ENCODE measurements around the gene NPM1. TPM values are rescaled to one million over a fixed set of nuclear protein-coding genes. Genes with fewer than 3 reads are reported as not detected.

The NPM1 gene
- total RNA-seq, 1 experiment from 2014 or later, result 2,693 TPM

GRCh38 chr5:171432583-171433351 lies 45.1 kb downstream of the NPM1 start (continued):
- no peak for TF ChIP-seq MAX (IDR thresholded peaks at IDR 0.05)
- TF ChIP-seq EGR1 (IDR thresholded peaks at IDR 0.05; ENCODE audit: low read depth), result no peak
- TF ChIP-seq ZFX (IDR thresholded peaks at IDR 0.05), result no peak
- no peak for TF ChIP-seq ATF3 (IDR thresholded peaks at IDR 0.05)
- no peak for TF ChIP-seq REST (IDR thresholded peaks at IDR 0.05; ENCODE audit: low read depth)
- TF ChIP-seq POLR2AphosphoS5 (IDR thresholded peaks at IDR 0.05; ENCODE audit: low read depth, low read length), result no peak
- no peak for TF ChIP-seq TCF7L2 (IDR thresholded peaks at IDR 0.05; ENCODE audit: borderline replicate concordance, extremely low read depth, insufficient read depth, insufficient read length)
- no peak for TF ChIP-seq POLR2A (IDR thresholded peaks at IDR 0.05; ENCODE audit: borderline replicate concordance, extremely low read depth, insufficient read depth, insufficient read length)

GRCh38 chr5:171433352-171433698 lies 45.7 kb downstream of the NPM1 start:
- H3K4me2 ChIP-seq (ENCODE audit: low read length), result no peak overlapping the region
- ATAC-seq, result no peak
- BruUV-seq (replicated peaks), result no TSS peak
- no peaks in the 10 kb centered on the region for H3K9me2 ChIP-seq (ENCODE audit: insufficient read depth)
- intact Hi-C loops (cut with micrococcal nuclease), result no loop called here
- H3K27me3 ChIP-seq (ENCODE audit: insufficient read depth, low read length), result no peaks in the 10 kb centered on the region
- ChIA-PET RAD21 (ENCODE audit: low non-redundant PET in 1 of 2, low total read pairs in 2 of 2, uncharacterized antibody in 2 of 2, unreplicated experiment in 2 of 2) (no interaction called here), POLR2A (no interaction called here), CTCF (no interaction called here)
- no peaks in the 10 kb centered on the region for H4K20me1 ChIP-seq (ENCODE audit: insufficient read depth)
- H3K79me2 ChIP-seq (ENCODE audit: insufficient read depth, low read length), result no peaks in the 10 kb centered on the region
- H2AFZ ChIP-seq (ENCODE audit: low read depth, low read length, poor library complexity, severe bottlenecking), result no peak overlapping the region
- no peaks in the 10 kb centered on the region for H3K4me1 ChIP-seq (ENCODE audit: control insufficient read depth in 1 of 2, insufficient read depth in 2 of 2, low read length in 2 of 2)
- no peak overlapping the region for H3K9ac ChIP-seq (ENCODE audit: low read length)
- no peaks in the 10 kb centered on the region for H3K36me3 ChIP-seq (ENCODE audit: control insufficient read depth in 1 of 2, insufficient read depth in 2 of 2, low read length in 2 of 2)
- H3K4me3 ChIP-seq (replicated peaks in 1 of 2; ENCODE audit: low read depth in 1 of 2, low read length in 2 of 2), result no peak overlapping the region
- no peak for TF ChIP-seq MAX (IDR thresholded peaks at IDR 0.05)
- TF ChIP-seq ELF1 (IDR thresholded peaks at IDR 0.05; ENCODE audit: borderline replicate concordance, low read depth), result no peak
- TF ChIP-seq RAD21 (IDR thresholded peaks at IDR 0.05; ENCODE audit: low read depth), result no peak
- no peak for TF ChIP-seq ZFX (IDR thresholded peaks at IDR 0.05)
- H3K27ac ChIP-seq (ENCODE audit: low read depth, low read length), result no peak overlapping the region
- no peak for DNase-seq (ENCODE audit: low read depth, low spot score)
- no peaks in the 10 kb centered on the region for H3K9me3 ChIP-seq (ENCODE audit: control insufficient read depth in 1 of 2, insufficient read depth in 1 of 2, low read depth in 1 of 2, low read length in 2 of 2)
